H7 (cell line): Measurements from ENCODE around the gene PPM1J. TPM values are rescaled to one million over a fixed set of nuclear protein-coding genes. Genes with fewer than 3 reads are reported as not detected.

ENCODE experiments used
- DNase-seq: peaks from one replicate; pipeline ENCODE4 v3.0.0; 2012
- H3K27me3 ChIP-seq: 2 replicates; pipeline ENCODE4 v1.6.0; 2011; ENCODE audit warnings: mild to moderate bottlenecking, low read length; ENCODE audit not compliant: control insufficient read depth, insufficient read depth
- H3K36me3 ChIP-seq: replicated peaks from 2 replicates; pipeline ENCODE4 v1.5.1; 2011; ENCODE audit warnings: low read length; ENCODE audit not compliant: control insufficient read depth, insufficient read depth
- H3K4me3 ChIP-seq: 2 replicates; pipeline ENCODE4 v1.5.1; 2011; ENCODE audit warnings: low read depth, mild to moderate bottlenecking, control low read depth, low read length, moderate library complexity; ENCODE audit not compliant: insufficient read depth
- total RNA-seq: library from RNA; depleted of rRNA; stranded (reverse); fragments of >200 nt; shearing (Covaris generic); gene quantifications from 2 replicates; pipeline ENCODE4 v1.2.3, GENCODE V29; 2014; rRNA removed

Gene PPM1J
- total RNA-seq, 1 experiment from 2014 or later: 4.6 TPM

GRCh38 chr1:112674440-112674985 is 40.6 kb downstream of the PPM1J start, which contains the start of gene MOV10:
Gene MOV10, plus strand, starts transcription at chr1:112674659. Its CDS starts 254 bp downstream, at chr1:112674913.
- DNase-seq: peak; percentile 89
- Histone ChIP-seq H3K27me3 (peaks cover 3% of the 10 kb centered on the region), H3K4me3 (peak within 1 kb of the TSS; percentile 82), H3K36me3 (peaks cover 2% of the 10 kb centered on the region; the same call in 1 of the 2 replicates)

GRCh38 chr1:112673592-112674439 is 41.3 kb downstream of the PPM1J start:
- no peak for DNase-seq
- H3K27me3 ChIP-seq: peaks cover 3% of the 10 kb centered on the region
- H3K4me3 ChIP-seq: peak overlapping the region; percentile 82
- peaks cover 3% of the 10 kb centered on the region; the same call in 1 of the 2 replicates for H3K36me3 ChIP-seq

- H3K27me3 ChIP-seq: peaks cover 3% of the 10 kb centered on the region
- H3K36me3 ChIP-seq: peaks cover 3% of the 10 kb centered on the region; the same call in 1 of the 2 replicates
- DNase-seq: no peak
- H3K4me3 ChIP-seq: no peak overlapping the region
Observed at GRCh38 chr1:112672842-112673241, 42.3 kb downstream of the PPM1J start.

GRCh38 chr1:112672009-112672408 is 43.1 kb downstream of the PPM1J start:
- H3K36me3 ChIP-seq: peaks cover 4% of the 10 kb centered on the region; the same call in 1 of the 2 replicates
- no peak for DNase-seq
- no peak overlapping the region for H3K4me3 ChIP-seq
- H3K27me3 ChIP-seq: peaks cover 3% of the 10 kb centered on the region

- H3K4me3 ChIP-seq: no peak overlapping the region
- peaks cover 8% of the 10 kb centered on the region for H3K36me3 ChIP-seq
- DNase-seq: no peak
- no peaks in the 10 kb centered on the region for H3K27me3 ChIP-seq
Observed at GRCh38 chr1:112666946-112667345, 48.2 kb downstream of the PPM1J start.

GRCh38 chr1:112665857-112666256 is 49.3 kb downstream of the PPM1J start:
- Histone ChIP-seq H3K4me3 (no peak overlapping the region), H3K36me3 (peaks cover 8% of the 10 kb centered on the region), H3K27me3 (no peaks in the 10 kb centered on the region)
- no peak for DNase-seq

Other genes with a start within 250 kb of the PPM1J start
- gene WNT2B, start 206.4 kb downstream of the PPM1J start, total RNA-seq: 0.14 and 0.22 TPM in 2 replicates
- gene ST7L, start 96.2 kb downstream of the PPM1J start, total RNA-seq: 16.6 and 28.5 TPM in 2 replicates
- gene CAPZA1, start 95.5 kb downstream of the PPM1J start, total RNA-seq: 116 and 143 TPM in 2 replicates
- gene MOV10, start 40.7 kb downstream of the PPM1J start, total RNA-seq: 54.5 and 57.1 TPM in 2 replicates
- 71.9 and 121 TPM in 2 replicates for gene RHOC, start 8.2 kb downstream of the PPM1J start, total RNA-seq
- 352 and 393 TPM in 2 replicates for gene SLC16A1, start 240.9 kb upstream of the PPM1J start, total RNA-seq